GM19467 (cell line): ENCODE results near the gene FRMD6.

Source experiments
- ATAC-seq: cut with Tn5 transposase; IDR thresholded peaks from one replicate; pipeline ENCODE4 v1.9.1; 2021; ENCODE audit warnings: mild to moderate bottlenecking, moderate library complexity; ENCODE audit not compliant: unreplicated experiment

The FRMD6 gene

GRCh38 chr14:51663783-51664326 lies 12.1 kb downstream of the FRMD6 start:
- no peak for ATAC-seq

- no peak for ATAC-seq
These were observed 14.4 kb downstream of the FRMD6 start for GRCh38 chr14:51666070-51666469.

GRCh38 chr14:51666826-51667225 lies 15.1 kb downstream of the FRMD6 start:
- ATAC-seq: no peak

- ATAC-seq: no peak
These were observed 17.2 kb downstream of the FRMD6 start for GRCh38 chr14:51668870-51669269.

GRCh38 chr14:51674294-51675002 lies 22.7 kb downstream of the FRMD6 start:
- no peak for ATAC-seq

GRCh38 chr14:51676549-51676948 lies 24.8 kb downstream of the FRMD6 start:
- no peak for ATAC-seq

- ATAC-seq: no peak
These were observed 25.6 kb downstream of the FRMD6 start for GRCh38 chr14:51677266-51677665.

GRCh38 chr14:51677738-51678137 lies 26.0 kb downstream of the FRMD6 start:
- no peak for ATAC-seq

GRCh38 chr14:51680031-51680430 lies 28.3 kb downstream of the FRMD6 start:
- ATAC-seq: no peak

- no peak for ATAC-seq
These were observed 29.7 kb downstream of the FRMD6 start for GRCh38 chr14:51681411-51681810.

GRCh38 chr14:51682411-51682810 lies 30.7 kb downstream of the FRMD6 start:
- ATAC-seq: no peak

GRCh38 chr14:51684760-51685159 lies 33.0 kb downstream of the FRMD6 start:
- no peak for ATAC-seq

- ATAC-seq: no peak
These were observed 39.5 kb downstream of the FRMD6 start for GRCh38 chr14:51691176-51691575.

GRCh38 chr14:51692646-51693045 lies 40.9 kb downstream of the FRMD6 start:
- ATAC-seq: no peak

GRCh38 chr14:51697848-51698247 lies 46.1 kb downstream of the FRMD6 start:
- ATAC-seq: no peak

GRCh38 chr14:51701951-51702350 lies 50.2 kb downstream of the FRMD6 start:
- ATAC-seq: no peak

GRCh38 chr14:51703787-51704186 lies 52.1 kb downstream of the FRMD6 start:
- ATAC-seq: no peak

GRCh38 chr14:51704545-51704944 lies 52.8 kb downstream of the FRMD6 start:
- ATAC-seq: no peak

- ATAC-seq: no peak
These were observed 55.6 kb downstream of the FRMD6 start for GRCh38 chr14:51707327-51707726.

- no peak for ATAC-seq
These were observed 59.8 kb downstream of the FRMD6 start for GRCh38 chr14:51711505-51711904.

- ATAC-seq: no peak
These were observed 63.5 kb downstream of the FRMD6 start for GRCh38 chr14:51715250-51715649.

GRCh38 chr14:51715742-51716141 lies 64.0 kb downstream of the FRMD6 start:
- no peak for ATAC-seq

GRCh38 chr14:51716610-51717009 lies 64.9 kb downstream of the FRMD6 start:
- ATAC-seq: no peak
